Astrocyte (in vitro differentiated cells and primary cell): ENCODE measurements around the gene TLN1. TPM values are rescaled to one million over a fixed set of nuclear protein-coding genes. Genes with fewer than 3 reads are reported as not detected.
A peak's percentile ranks its signal among the peaks of the same experiment; 100 is the strongest.

Source experiments
- DNase-seq: peaks from one replicate; pipeline ENCODE4 v3.0.0-alpha.2; 2010; ENCODE audit warnings: low read depth
- FAIRE-seq: peaks from 2 replicates; lab custom pipeline; 2011; peaks lifted over from hg19 to GRCh38; lab: Jason Lieb, UNC
- H2AFZ ChIP-seq: 2 replicates; pipeline ENCODE4 v1.6.0; 2012; ENCODE audit warnings: low read depth, low read length, inconsistent platforms
- H3K27ac ChIP-seq: 2 replicates; pipeline ENCODE4 v1.5.1; 2011; ENCODE audit warnings: low read depth, low read length, inconsistent platforms
- H3K27me3 ChIP-seq: 2 replicates; pipeline ENCODE4 v1.6.0; 2011; ENCODE audit warnings: low read length, inconsistent platforms; ENCODE audit not compliant: insufficient read depth
- H3K36me3 ChIP-seq: 2 replicates; pipeline ENCODE4 v1.5.1; 2011; ENCODE audit warnings: low read length, inconsistent platforms; ENCODE audit not compliant: insufficient read depth
- H3K4me1 ChIP-seq: 2 replicates; pipeline ENCODE4 v1.5.1; 2011; ENCODE audit warnings: low read length, inconsistent platforms; ENCODE audit not compliant: insufficient read depth
- H3K4me2 ChIP-seq: 2 replicates; pipeline ENCODE4 v1.6.0; 2012; ENCODE audit warnings: low read length, inconsistent platforms
- H3K4me3 ChIP-seq: 2 replicates; pipeline ENCODE4 v1.5.1; 2011; ENCODE audit warnings: low read depth, mild to moderate bottlenecking, low read length, inconsistent platforms; ENCODE audit not compliant: insufficient read depth
- H3K79me2 ChIP-seq: 2 replicates; pipeline ENCODE4 v1.6.0; 2012; ENCODE audit warnings: mild to moderate bottlenecking, low read length, inconsistent platforms; ENCODE audit not compliant: insufficient read depth
- H3K9ac ChIP-seq: 2 replicates; pipeline ENCODE4 v1.6.0; 2012; ENCODE audit warnings: mild to moderate bottlenecking, low read length, inconsistent platforms
- H3K9me3 ChIP-seq: 2 replicates; pipeline ENCODE4 v1.5.1; 2012; ENCODE audit warnings: low read depth, mild to moderate bottlenecking, low read length, inconsistent platforms; ENCODE audit not compliant: insufficient read depth
- H4K20me1 ChIP-seq: 2 replicates; pipeline ENCODE4 v1.6.0; 2012; ENCODE audit warnings: low read length, inconsistent platforms; ENCODE audit not compliant: insufficient read depth
- H3K27ac Mint-ChIP-seq: one replicate; pipeline ENCODE4 v1.8.0; 2021; ENCODE audit warnings: mild to moderate bottlenecking, mixed read lengths; ENCODE audit not compliant: unreplicated experiment
- H3K27me3 Mint-ChIP-seq: one replicate; pipeline ENCODE4 v1.8.0; 2021; ENCODE audit warnings: low read depth, mixed read lengths; ENCODE audit not compliant: unreplicated experiment
- H3K36me3 Mint-ChIP-seq: one replicate; pipeline ENCODE4 v1.8.0; 2021; ENCODE audit warnings: low read depth, mixed read lengths; ENCODE audit not compliant: unreplicated experiment
- H3K4me1 Mint-ChIP-seq: one replicate; pipeline ENCODE4 v1.8.0; 2021; ENCODE audit warnings: low read depth, mixed read lengths; ENCODE audit not compliant: unreplicated experiment
- H3K4me3 Mint-ChIP-seq: one replicate; pipeline ENCODE4 v1.8.0; 2021; ENCODE audit warnings: mild to moderate bottlenecking, moderate library complexity, mixed read lengths; ENCODE audit not compliant: unreplicated experiment
- H3K9me3 Mint-ChIP-seq: one replicate; pipeline ENCODE4 v1.8.0; 2021; ENCODE audit warnings: mild to moderate bottlenecking, mixed read lengths; ENCODE audit not compliant: unreplicated experiment
- EZH2 ChIP-seq: IDR thresholded peaks from 2 replicates; pipeline ENCODE4 v1.6.1; 2012; ENCODE audit warnings: mild to moderate bottlenecking, low read length, inconsistent platforms; ENCODE audit not compliant: insufficient read depth
- total RNA-seq: library from RNA; stranded (reverse); gene quantifications from 2 replicates; pipeline ENCODE4 v1.2.1, GENCODE V29; 2021
- TF ChIP-seq, protein P1 (sequence below): IDR thresholded peaks from 2 replicates; pipeline ENCODE4 v1.5.1; 2011; ENCODE audit warnings: low read depth, mild to moderate bottlenecking, inconsistent platforms, low read length, moderate library complexity; ENCODE audit not compliant: insufficient read depth

The TLN1 gene
- total RNA-seq, 1 donor from 2014 or later = 525 TPM

DNA sequence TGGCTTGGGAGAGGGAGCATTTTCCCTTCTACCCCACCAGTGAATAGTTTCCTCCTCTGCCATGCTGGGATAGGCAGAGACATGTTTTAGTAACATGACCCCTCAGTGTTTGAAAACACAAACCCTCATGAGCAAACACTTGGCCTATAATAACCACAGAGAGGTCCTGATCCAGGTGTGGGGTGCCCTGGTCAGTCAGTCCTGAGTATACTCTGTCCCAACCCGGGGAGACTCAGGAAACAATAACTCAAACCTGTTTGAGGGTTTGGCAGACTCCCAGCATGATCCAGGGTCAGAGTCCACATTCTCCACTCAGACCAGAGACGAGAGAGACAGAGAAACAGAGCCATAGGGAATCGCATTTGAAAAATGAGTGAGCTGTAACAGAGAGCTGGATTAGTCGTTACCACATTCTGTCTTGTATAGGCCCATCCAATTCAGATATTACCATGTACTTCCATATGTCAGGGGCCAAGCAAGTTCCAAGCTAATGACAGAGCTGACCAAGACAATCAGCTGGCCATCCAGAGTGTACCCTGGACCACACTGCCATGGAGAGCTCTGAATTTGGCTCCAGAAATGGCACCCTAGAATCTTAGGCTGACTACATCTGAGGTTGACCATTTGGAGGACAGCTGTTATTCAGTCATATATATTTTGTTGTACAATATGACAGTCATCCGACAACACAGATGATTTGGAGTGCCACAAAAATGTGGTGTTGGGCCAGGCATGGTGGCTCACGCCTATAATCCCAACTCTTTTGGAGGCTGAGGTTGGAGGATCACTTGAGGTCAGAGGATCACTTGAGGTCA is 62.5 kb downstream of the TLN1 start:
- no peaks in the 10 kb centered on the region for H4K20me1 ChIP-seq
- Mint-ChIP-seq H3K36me3 (no peaks in the 10 kb centered on the region), H3K9me3 (no peaks in the 10 kb centered on the region), H3K27me3 (peaks cover 14% of the 10 kb centered on the region), H3K4me3 (no peak overlapping the region), H3K4me1 (peaks cover 7% of the 10 kb centered on the region), H3K27ac (peak overlapping the region; percentile 49)
- TF ChIP-seq, protein P1, sequence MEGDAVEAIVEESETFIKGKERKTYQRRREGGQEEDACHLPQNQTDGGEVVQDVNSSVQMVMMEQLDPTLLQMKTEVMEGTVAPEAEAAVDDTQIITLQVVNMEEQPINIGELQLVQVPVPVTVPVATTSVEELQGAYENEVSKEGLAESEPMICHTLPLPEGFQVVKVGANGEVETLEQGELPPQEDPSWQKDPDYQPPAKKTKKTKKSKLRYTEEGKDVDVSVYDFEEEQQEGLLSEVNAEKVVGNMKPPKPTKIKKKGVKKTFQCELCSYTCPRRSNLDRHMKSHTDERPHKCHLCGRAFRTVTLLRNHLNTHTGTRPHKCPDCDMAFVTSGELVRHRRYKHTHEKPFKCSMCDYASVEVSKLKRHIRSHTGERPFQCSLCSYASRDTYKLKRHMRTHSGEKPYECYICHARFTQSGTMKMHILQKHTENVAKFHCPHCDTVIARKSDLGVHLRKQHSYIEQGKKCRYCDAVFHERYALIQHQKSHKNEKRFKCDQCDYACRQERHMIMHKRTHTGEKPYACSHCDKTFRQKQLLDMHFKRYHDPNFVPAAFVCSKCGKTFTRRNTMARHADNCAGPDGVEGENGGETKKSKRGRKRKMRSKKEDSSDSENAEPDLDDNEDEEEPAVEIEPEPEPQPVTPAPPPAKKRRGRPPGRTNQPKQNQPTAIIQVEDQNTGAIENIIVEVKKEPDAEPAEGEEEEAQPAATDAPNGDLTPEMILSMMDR = no peak
- TF ChIP-seq EZH2 = no peak
- no peak for FAIRE-seq
- no peak overlapping the region for H3K27ac ChIP-seq
- H3K9me3 ChIP-seq = no peaks in the 10 kb centered on the region
- H3K4me1 ChIP-seq = peaks cover 20% of the 10 kb centered on the region
- no peaks in the 10 kb centered on the region for H3K36me3 ChIP-seq
- no peak overlapping the region for H3K4me3 ChIP-seq
- peaks cover 11% of the 10 kb centered on the region for H3K27me3 ChIP-seq
- H2AFZ ChIP-seq = no peak overlapping the region
- peak; percentile 40 for DNase-seq
- no peaks in the 10 kb centered on the region for H3K79me2 ChIP-seq
- no peak overlapping the region for H3K4me2 ChIP-seq
- no peak overlapping the region for H3K9ac ChIP-seq

DNA sequence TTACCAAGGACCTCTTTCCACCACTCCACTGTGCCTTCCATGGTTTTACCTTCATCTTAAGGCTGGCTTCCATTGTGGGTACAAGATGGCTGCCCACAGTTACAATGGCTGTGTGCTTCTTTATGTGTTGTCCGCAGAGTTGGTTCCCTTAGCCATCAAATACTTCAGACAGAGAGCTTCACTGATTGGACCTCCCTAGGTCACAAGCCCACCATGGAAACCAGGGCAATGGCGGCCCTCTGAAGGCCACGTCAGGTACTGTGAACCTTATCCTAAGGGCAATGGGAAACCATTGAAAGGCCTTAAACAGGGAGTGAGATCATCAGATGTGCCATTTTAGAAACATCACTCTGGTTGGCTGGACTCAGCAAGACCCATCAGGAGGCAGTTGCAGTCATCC is 64.1 kb downstream of the TLN1 start:
- Mint-ChIP-seq H3K27me3 (peaks cover 3% of the 10 kb centered on the region), H3K36me3 (peaks cover under 1% of the 10 kb centered on the region), H3K9me3 (no peaks in the 10 kb centered on the region), H3K4me1 (peaks cover 7% of the 10 kb centered on the region), H3K4me3 (no peak overlapping the region), H3K27ac (no peak overlapping the region)
- Histone ChIP-seq H3K36me3 (no peaks in the 10 kb centered on the region), H3K9me3 (no peaks in the 10 kb centered on the region), H3K4me1 (peaks cover 21% of the 10 kb centered on the region), H4K20me1 (no peaks in the 10 kb centered on the region), H3K4me2 (no peak overlapping the region), H2AFZ (no peak overlapping the region), H3K79me2 (no peaks in the 10 kb centered on the region), H3K27me3 (peaks cover under 1% of the 10 kb centered on the region), H3K4me3 (no peak overlapping the region), H3K27ac (no peak overlapping the region), H3K9ac (no peak overlapping the region)
- no peak for DNase-seq
- FAIRE-seq = no peak
- TF ChIP-seq, protein P1 = no peak
- no peak for TF ChIP-seq EZH2

DNA sequence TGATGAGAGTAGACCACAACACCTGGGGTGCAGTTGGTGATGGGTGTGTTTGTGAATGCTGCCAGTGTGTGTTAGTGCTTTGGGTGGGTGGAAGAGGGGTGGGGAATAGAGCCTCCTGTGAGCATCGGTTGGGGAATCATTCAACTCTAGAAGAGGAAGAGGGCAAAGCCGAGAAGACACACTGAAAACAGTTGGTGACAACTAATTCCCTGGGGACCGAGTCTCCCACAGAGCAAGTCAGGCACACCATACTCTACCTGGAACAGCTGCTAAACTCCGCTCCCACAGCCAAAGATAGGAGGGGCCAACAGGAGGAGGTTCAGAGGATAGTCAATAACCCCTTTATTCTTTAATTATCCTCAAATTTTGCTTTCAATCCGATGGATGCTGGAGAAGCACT is 65.4 kb downstream of the TLN1 start:
- FAIRE-seq (no peak), DNase-seq (no peak)
- no peak overlapping the region for H3K27ac ChIP-seq
- peaks cover 1% of the 10 kb centered on the region for H3K36me3 Mint-ChIP-seq
- peaks cover 21% of the 10 kb centered on the region for H3K4me1 ChIP-seq
- H3K79me2 ChIP-seq = no peaks in the 10 kb centered on the region
- H3K27me3 ChIP-seq = no peaks in the 10 kb centered on the region
- H3K9me3 Mint-ChIP-seq = no peaks in the 10 kb centered on the region
- no peak overlapping the region for H3K4me3 ChIP-seq
- no peak overlapping the region for H3K4me3 Mint-ChIP-seq
- peaks cover 4% of the 10 kb centered on the region for H3K36me3 ChIP-seq
- peaks cover 10% of the 10 kb centered on the region for H3K4me1 Mint-ChIP-seq
- H2AFZ ChIP-seq = no peak overlapping the region
- no peak overlapping the region for H3K27ac Mint-ChIP-seq
- no peaks in the 10 kb centered on the region for H3K9me3 ChIP-seq
- H3K9ac ChIP-seq = no peak overlapping the region
- H3K4me2 ChIP-seq = no peak overlapping the region
- H4K20me1 ChIP-seq = no peaks in the 10 kb centered on the region
- TF ChIP-seq, protein P1 = no peak
- no peak for TF ChIP-seq EZH2
- H3K27me3 Mint-ChIP-seq = peaks cover 2% of the 10 kb centered on the region
